ENCODE results near the gene WASF3.
"Not testable (repeated sequence)": the region's sequence is repeated elsewhere in the genome, so short reads cannot be mapped to it uniquely, and the experiment has no call there.

Gene WASF3

DNA sequence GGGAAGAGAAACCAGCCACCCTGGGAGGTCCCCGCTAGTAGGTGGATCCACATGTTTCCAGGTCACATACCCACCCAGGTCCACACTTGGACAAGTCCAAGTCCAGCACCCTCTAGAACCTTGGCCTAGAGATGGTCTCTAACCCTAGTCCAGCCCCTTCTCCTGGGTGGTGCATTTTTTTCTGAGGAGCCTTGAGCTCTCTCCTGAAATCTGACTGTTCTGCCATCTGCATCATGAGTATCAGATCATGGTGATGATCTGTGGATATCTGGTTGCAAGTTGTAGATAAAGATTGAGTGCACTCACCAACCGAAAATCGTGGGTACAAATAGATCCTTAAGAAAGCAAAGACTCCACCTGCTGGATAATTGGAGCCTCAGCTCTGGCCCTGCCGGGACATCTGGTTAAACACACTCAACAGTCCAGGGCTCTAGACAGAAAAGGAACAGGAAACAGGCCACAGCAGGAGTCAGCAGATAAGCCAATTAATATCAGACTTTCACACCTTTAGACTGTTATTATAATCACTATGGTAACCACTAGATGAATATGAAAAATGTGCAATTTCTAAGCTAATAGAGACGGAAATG is 162.0 kb downstream of the WASF3 start:
- Histone ChIP-seq H3K4me1 (ENCODE audit: control insufficient read depth in 1 of 2, insufficient read depth in 2 of 2, low read length in 2 of 2) (no peaks in the 10 kb centered on the region), H3K9me3 (ENCODE audit: control insufficient read depth in 1 of 2, low read length in 2 of 2) (no peaks in the 10 kb centered on the region), H3K36me3 (ENCODE audit: control insufficient read depth in 1 of 2, insufficient read depth in 2 of 2, low read length in 2 of 2) (no peaks in the 10 kb centered on the region), H3K4me3 (ENCODE audit: low read depth in 1 of 2, low read length in 2 of 2) (no peak overlapping the region), H3K27me3 (ENCODE audit: low read depth, low read length) (no peaks in the 10 kb centered on the region), H3K27ac (ENCODE audit: low read length) (no peak overlapping the region)

DNA sequence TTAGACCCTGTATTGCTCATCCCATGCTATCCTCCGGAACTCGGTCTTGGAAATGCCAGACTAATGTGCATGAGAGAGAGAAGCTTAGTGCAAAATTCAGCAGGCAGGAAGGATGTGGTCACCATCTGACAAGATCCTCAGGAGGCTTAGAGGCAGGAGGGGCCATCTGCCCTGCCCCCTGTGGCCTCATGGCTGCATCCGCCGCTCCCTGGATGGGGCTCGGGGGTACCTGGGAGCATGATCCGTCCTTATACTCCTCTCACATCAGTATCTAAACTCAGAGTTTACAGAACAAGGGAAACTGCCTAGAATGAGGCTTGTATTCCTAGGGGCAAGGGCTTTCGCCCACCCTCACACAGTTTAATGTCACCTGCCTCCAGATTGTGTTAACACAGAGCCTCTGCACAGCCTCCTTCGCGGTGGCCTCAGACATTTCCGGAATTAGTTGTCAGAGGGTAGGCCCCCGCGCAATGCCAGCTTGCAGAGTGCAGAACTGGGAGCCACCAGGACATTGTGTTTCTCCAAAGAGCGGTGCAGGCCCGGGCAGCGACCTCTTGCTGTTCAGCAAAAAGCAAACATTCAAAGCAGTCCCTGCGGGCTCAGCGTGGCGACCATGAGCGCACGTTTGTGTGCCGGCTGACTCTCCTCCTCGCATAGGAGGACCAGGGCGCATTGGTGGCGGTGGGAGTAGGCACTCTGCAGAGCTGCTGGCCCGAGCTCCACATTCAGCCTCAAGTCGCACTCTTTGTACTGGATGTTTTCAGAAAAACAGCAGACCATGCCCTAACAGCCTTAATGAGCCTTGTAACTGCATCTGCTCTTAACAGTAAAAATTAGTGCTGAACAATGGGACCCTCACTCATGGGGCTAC is 164.0 kb downstream of the WASF3 start:
- H3K9me3 ChIP-seq (ENCODE audit: control insufficient read depth in 1 of 2, low read length in 2 of 2) = no peaks in the 10 kb centered on the region
- no peaks in the 10 kb centered on the region for H3K36me3 ChIP-seq (ENCODE audit: control insufficient read depth in 1 of 2, insufficient read depth in 2 of 2, low read length in 2 of 2)
- no peak overlapping the region for H3K27ac ChIP-seq (ENCODE audit: low read length)
- H3K4me3 ChIP-seq (ENCODE audit: low read depth in 1 of 2, low read length in 2 of 2) = no peak overlapping the region
- H3K27me3 ChIP-seq (ENCODE audit: low read depth, low read length) = no peaks in the 10 kb centered on the region
- H3K4me1 ChIP-seq (ENCODE audit: control insufficient read depth in 1 of 2, insufficient read depth in 2 of 2, low read length in 2 of 2) = no peaks in the 10 kb centered on the region

DNA sequence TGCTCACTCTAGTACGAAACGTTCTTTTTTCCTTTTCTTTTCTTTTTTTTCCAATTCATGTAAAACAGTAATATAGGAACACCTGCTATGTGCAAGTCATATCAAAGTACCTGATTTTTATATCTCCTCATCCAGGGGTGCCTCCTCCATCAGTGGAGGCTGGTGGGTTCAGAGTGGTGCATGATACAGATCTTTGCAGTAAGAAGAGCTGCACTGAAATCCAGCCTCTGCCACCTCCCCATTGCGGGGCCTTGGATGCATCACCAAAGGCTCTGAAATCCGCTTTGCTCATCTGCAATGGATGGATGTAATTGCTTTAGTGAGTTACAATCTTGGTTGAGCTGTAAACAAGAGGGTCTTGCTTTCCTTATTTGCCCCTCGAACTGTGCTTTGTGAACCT is 164.8 kb downstream of the WASF3 start:
- Histone ChIP-seq H3K4me1 (ENCODE audit: control insufficient read depth in 1 of 2, insufficient read depth in 2 of 2, low read length in 2 of 2) (no peaks in the 10 kb centered on the region), H3K36me3 (ENCODE audit: control insufficient read depth in 1 of 2, insufficient read depth in 2 of 2, low read length in 2 of 2) (no peaks in the 10 kb centered on the region), H3K27ac (ENCODE audit: low read length) (no peak overlapping the region)

DNA sequence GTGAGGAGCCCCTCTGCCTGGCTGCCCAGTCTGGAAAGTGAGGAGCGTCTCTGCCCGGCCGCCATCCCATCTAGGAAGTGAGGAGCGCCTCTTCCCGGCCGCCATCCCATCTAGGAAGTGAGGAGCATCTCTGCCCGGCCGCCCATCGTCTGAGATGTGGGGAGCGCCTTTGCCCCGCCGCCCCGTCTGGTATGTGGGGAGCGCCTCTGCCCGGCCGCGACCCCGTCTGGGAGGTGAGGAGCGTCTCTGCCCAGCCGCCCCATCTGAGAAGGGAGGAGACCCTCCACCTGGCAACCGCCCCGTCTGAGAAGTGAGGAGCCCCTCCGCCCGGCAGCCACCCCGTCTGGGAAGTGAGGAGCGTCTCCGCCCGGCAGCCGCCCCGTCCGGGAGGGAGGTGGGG is 166.1 kb downstream of the WASF3 start:
- not testable (repeated sequence) for H3K4me3 ChIP-seq (ENCODE audit: low read depth in 1 of 2, low read length in 2 of 2); H3K4me1 ChIP-seq (ENCODE audit: control insufficient read depth in 1 of 2, insufficient read depth in 2 of 2, low read length in 2 of 2); H3K27ac ChIP-seq (ENCODE audit: low read length); H3K36me3 ChIP-seq (ENCODE audit: control insufficient read depth in 1 of 2, insufficient read depth in 2 of 2, low read length in 2 of 2); H3K9me3 ChIP-seq (ENCODE audit: control insufficient read depth in 1 of 2, low read length in 2 of 2); H3K27me3 ChIP-seq (ENCODE audit: low read depth, low read length)

More for the DNA sequence above, 164.8 kb downstream of the WASF3 start:
- no peak overlapping the region for H3K4me3 ChIP-seq (ENCODE audit: low read depth in 1 of 2, low read length in 2 of 2)
- H3K27me3 ChIP-seq (ENCODE audit: low read depth, low read length) = no peaks in the 10 kb centered on the region
- no peaks in the 10 kb centered on the region for H3K9me3 ChIP-seq (ENCODE audit: control insufficient read depth in 1 of 2, low read length in 2 of 2)

DNA sequence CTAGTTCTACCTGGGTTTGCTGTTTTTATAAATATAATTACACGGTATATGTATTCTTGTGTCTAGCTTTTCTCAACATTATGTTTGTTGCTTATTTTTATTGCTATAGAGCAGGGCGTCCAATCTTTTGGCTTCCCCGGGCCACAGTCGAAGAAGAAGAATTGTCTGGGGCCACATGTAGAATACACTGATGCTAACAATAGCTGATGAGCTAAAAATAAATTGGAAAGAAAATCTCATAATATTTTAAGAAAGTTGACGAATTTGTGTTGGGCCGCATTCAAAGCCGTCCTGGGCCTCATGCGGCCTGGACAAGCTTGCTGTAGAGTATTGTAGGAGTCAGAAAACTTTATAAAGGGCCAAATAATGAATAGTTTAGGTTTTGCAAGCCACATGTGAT is 169.2 kb downstream of the WASF3 start:
- Histone ChIP-seq H3K4me3 (ENCODE audit: low read depth in 1 of 2, low read length in 2 of 2) (no peak overlapping the region), H3K9me3 (ENCODE audit: control insufficient read depth in 1 of 2, low read length in 2 of 2) (no peaks in the 10 kb centered on the region), H3K27ac (ENCODE audit: low read length) (no peak overlapping the region), H3K27me3 (ENCODE audit: low read depth, low read length) (no peaks in the 10 kb centered on the region), H3K4me1 (ENCODE audit: control insufficient read depth in 1 of 2, insufficient read depth in 2 of 2, low read length in 2 of 2) (no peaks in the 10 kb centered on the region), H3K36me3 (ENCODE audit: control insufficient read depth in 1 of 2, insufficient read depth in 2 of 2, low read length in 2 of 2) (no peaks in the 10 kb centered on the region)

DNA sequence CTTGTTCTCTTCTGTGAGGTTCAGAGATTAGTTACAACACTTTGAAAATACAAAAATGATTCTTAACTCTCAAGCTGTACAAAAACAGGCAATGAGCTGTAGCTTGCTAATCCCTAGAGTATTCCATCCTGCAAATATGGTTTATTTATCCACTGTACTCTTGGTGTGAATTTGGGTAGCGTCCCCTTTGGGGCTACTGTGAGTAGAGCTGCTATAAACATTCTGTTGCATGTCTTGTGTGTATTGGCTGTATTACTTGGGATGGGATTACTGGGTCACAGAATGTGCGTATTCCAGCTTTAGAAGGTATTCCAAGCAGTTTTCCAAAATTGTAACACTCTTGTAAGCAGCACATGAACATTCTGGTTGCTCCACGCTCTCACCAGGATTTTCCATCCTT is 169.6 kb downstream of the WASF3 start:
- no peak overlapping the region for H3K27ac ChIP-seq (ENCODE audit: low read length)
- H3K4me3 ChIP-seq (ENCODE audit: low read depth in 1 of 2, low read length in 2 of 2) = no peak overlapping the region
- no peaks in the 10 kb centered on the region for H3K9me3 ChIP-seq (ENCODE audit: control insufficient read depth in 1 of 2, low read length in 2 of 2)
- no peaks in the 10 kb centered on the region for H3K4me1 ChIP-seq (ENCODE audit: control insufficient read depth in 1 of 2, insufficient read depth in 2 of 2, low read length in 2 of 2)
- H3K27me3 ChIP-seq (ENCODE audit: low read depth, low read length) = no peaks in the 10 kb centered on the region
- no peaks in the 10 kb centered on the region for H3K36me3 ChIP-seq (ENCODE audit: control insufficient read depth in 1 of 2, insufficient read depth in 2 of 2, low read length in 2 of 2)

DNA sequence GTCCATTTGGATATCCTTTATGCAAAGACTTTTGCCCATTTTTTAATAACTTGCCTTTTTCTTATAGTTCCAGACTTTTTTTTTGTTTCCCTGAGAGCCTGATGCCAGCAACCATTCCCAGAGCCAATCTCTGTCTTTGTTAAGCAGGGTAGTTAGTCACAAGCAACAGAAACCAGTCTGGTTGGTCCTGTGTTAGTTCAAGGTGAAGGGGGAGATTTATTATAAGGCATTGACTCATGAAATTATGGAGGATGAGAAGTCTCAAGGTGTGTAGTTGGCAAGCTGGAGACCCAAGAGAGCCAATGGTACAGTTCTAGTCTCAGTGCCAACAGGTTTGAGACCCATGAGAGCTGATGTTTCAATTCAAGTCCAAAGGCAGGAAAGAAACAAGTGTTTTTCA is 170.2 kb downstream of the WASF3 start:
- no peaks in the 10 kb centered on the region for H3K36me3 ChIP-seq (ENCODE audit: control insufficient read depth in 1 of 2, insufficient read depth in 2 of 2, low read length in 2 of 2)
- no peak overlapping the region for H3K27ac ChIP-seq (ENCODE audit: low read length)
- no peaks in the 10 kb centered on the region for H3K9me3 ChIP-seq (ENCODE audit: control insufficient read depth in 1 of 2, low read length in 2 of 2)
- H3K4me3 ChIP-seq (ENCODE audit: low read depth in 1 of 2, low read length in 2 of 2) = no peak overlapping the region
- no peaks in the 10 kb centered on the region for H3K4me1 ChIP-seq (ENCODE audit: control insufficient read depth in 1 of 2, insufficient read depth in 2 of 2, low read length in 2 of 2)
- H3K27me3 ChIP-seq (ENCODE audit: low read depth, low read length) = no peaks in the 10 kb centered on the region

DNA sequence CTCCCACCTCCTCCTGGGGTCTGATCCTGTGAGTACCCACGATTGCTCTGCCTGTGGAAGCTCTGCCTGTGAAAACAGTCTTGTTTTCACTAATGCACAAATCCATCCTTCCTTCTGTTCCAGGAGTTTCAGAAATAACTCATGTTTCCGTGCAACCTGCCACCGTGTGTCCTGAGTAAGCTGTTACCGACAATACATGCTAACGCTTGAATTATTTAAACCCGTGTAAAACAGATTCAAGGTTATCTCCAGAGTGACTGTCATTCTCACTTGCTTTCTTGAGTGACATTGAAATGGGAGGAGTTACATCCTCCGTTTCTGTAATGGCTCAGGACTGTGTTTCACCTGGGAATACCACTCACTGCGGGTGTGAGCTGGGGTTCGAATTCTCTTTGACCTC is 178.2 kb downstream of the WASF3 start:
- no peaks in the 10 kb centered on the region for H3K9me3 ChIP-seq (ENCODE audit: control insufficient read depth in 1 of 2, low read length in 2 of 2)
- H3K4me1 ChIP-seq (ENCODE audit: control insufficient read depth in 1 of 2, insufficient read depth in 2 of 2, low read length in 2 of 2) = no peaks in the 10 kb centered on the region
- no peaks in the 10 kb centered on the region for H3K27me3 ChIP-seq (ENCODE audit: low read depth, low read length)
- H3K4me3 ChIP-seq (ENCODE audit: low read depth in 1 of 2, low read length in 2 of 2) = no peak overlapping the region
- H3K27ac ChIP-seq (ENCODE audit: low read length) = no peak overlapping the region
- H3K36me3 ChIP-seq (ENCODE audit: control insufficient read depth in 1 of 2, insufficient read depth in 2 of 2, low read length in 2 of 2) = no peaks in the 10 kb centered on the region
